Measurements from ENCODE around the gene PTPRN2.

The PTPRN2 gene

DNA sequence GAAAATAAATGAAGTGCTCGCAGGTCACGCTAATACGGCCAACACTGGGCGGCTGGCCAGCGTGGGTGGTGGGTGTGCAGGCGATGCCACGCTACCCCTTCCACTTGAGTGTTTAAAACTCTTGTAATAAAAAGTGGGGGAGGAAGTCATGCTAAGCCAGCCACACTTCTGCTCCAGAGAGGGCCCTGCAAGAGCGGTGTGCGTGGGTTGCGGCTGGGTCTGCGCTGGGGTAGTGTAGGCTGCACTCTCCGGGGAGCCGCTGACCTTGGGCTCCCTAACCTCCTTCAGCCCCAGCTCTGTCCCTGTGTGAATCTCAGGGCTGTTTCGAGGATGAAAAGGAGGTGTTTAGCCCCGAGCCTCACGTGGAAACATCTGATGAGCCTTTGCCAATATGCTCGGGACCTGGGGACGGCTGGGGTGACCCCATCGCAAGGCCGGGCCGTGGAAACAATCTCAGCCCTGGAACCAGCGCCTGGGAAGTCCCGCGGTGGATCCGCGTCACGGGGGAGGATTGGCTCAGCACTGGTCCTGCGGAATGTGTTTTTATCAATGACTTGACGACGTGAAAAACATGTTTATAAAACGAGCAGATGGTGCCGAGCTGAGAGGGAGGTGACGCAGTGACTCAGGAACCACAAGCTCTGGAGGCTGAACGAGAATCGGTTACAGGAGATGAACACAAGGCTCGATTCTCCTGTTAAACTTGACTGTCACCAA is 972.4 kb downstream of the PTPRN2 start:
- H3K27ac ChIP-seq (replicated peaks; ENCODE audit: low read length), result no peak overlapping the region
- no peak overlapping the region for H3K14ac ChIP-seq (ENCODE audit: low read length)
- peaks cover 14% of the 10 kb centered on the region for H3K79me1 ChIP-seq (ENCODE audit: low read depth, low read length)
- no peaks in the 10 kb centered on the region for H3K27me3 ChIP-seq (ENCODE audit: control insufficient read depth in 3 of 3, insufficient read depth in 3 of 3, low read depth in 1 of 3, low read length in 3 of 3)
- H2BK5ac ChIP-seq (ENCODE audit: low read length), result no peak overlapping the region
- no peak overlapping the region for H2BK120ac ChIP-seq (ENCODE audit: low read depth, low read length)
- H2AK5ac ChIP-seq (ENCODE audit: low read depth, low read length), result no peak overlapping the region
- peak overlapping the region; percentile 50 for H4K8ac ChIP-seq (ENCODE audit: low read depth, low read length)
- no peak for DNase-seq (ENCODE audit: low spot score)
- H3K18ac ChIP-seq (ENCODE audit: low read length), result peak overlapping the region; percentile 41
- no peak overlapping the region for H2BK12ac ChIP-seq (ENCODE audit: low read length)
- H2BK15ac ChIP-seq (ENCODE audit: low read length), result no peak overlapping the region
- H3K4me1 ChIP-seq (ENCODE audit: control insufficient read depth in 2 of 2, insufficient read depth in 1 of 2, low read depth in 1 of 2, low read length in 2 of 2), result no peaks in the 10 kb centered on the region
- WGBS, 2 donors (ENCODE audit: extremely low coverage in 2 of 2, insufficient read length in 2 of 2, insufficient replicate concordance in 1 of 2), result no CpG with 5 or more reads among the region's 36 CpGs
- peak overlapping the region; percentile 43 for H3K4ac ChIP-seq (ENCODE audit: low read length)
- H4K91ac ChIP-seq (ENCODE audit: low read depth, low read length, poor library complexity), result no peak overlapping the region
- H2AFZ ChIP-seq (ENCODE audit: low read length), result no peak overlapping the region
- peaks cover 4 to 5% of the 10 kb centered on the region in 2 donors for H3K9me3 ChIP-seq (replicated peaks in 1 of 2; ENCODE audit: control insufficient read depth in 2 of 2, insufficient read depth in 1 of 2, low read depth in 1 of 2, low read length in 2 of 2)
- H3K4me2 ChIP-seq (ENCODE audit: insufficient read depth, low read length, poor library complexity, severe bottlenecking), result no peak overlapping the region
- H3K23ac ChIP-seq (ENCODE audit: low read depth, low read length, poor library complexity), result peak overlapping the region; percentile 20
- no peak overlapping the region for H3K4me3 ChIP-seq (ENCODE audit: low read length in 2 of 2)
- no peak overlapping the region for H3K9ac ChIP-seq (ENCODE audit: low read depth, low read length, poor library complexity)
- H3K36me3 ChIP-seq (replicated peaks in 1 of 2; ENCODE audit: control insufficient read depth in 2 of 2, insufficient read depth in 2 of 2, low read length in 2 of 2), result peaks cover 69 to 100% of the 10 kb centered on the region in 2 donors

DNA sequence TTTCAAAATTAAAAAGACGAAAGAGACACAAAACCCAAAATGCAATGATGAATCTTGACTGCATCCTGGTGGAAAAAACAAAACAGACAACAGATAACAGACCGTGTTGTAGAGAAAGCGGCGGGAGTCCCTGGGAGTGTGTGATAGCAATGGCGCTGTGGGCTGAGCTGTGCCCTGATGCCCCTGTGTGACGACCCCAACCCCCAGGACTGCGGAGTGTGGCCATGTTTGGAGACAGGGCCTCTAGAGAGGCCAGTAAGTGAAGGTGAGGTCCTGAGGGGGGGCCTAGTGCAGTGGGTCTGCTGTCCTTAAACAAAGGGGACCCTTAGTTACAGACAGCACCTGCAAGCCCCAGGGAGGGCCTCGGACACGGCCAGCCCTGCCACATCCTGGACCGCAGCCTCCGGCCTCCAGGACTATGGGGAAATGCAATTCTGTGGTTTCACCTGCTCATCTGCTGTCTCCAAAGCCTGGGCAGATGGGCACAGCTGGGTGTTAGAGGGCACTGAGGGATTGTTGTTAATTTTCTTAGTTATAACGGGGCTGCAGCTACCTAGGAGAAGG is 973.1 kb downstream of the PTPRN2 start:
- no CpG with 5 or more reads among the region's 12 CpGs for WGBS, 2 donors (ENCODE audit: extremely low coverage in 2 of 2, insufficient read length in 2 of 2, insufficient replicate concordance in 1 of 2)
- no peak overlapping the region for H3K4ac ChIP-seq (ENCODE audit: low read length)
- H3K9ac ChIP-seq (ENCODE audit: low read depth, low read length, poor library complexity), result no peak overlapping the region
- no peak overlapping the region for H3K4me2 ChIP-seq (ENCODE audit: insufficient read depth, low read length, poor library complexity, severe bottlenecking)
- H3K9me3 ChIP-seq (replicated peaks in 1 of 2; ENCODE audit: control insufficient read depth in 2 of 2, insufficient read depth in 1 of 2, low read depth in 1 of 2, low read length in 2 of 2), result peaks cover 4 to 5% of the 10 kb centered on the region in 2 donors
- H3K36me3 ChIP-seq (replicated peaks in 1 of 2; ENCODE audit: control insufficient read depth in 2 of 2, insufficient read depth in 2 of 2, low read length in 2 of 2), result peaks cover 65 to 100% of the 10 kb centered on the region in 2 donors
- H3K23ac ChIP-seq (ENCODE audit: low read depth, low read length, poor library complexity), result no peak overlapping the region
- H2BK120ac ChIP-seq (ENCODE audit: low read depth, low read length), result no peak overlapping the region
- H4K8ac ChIP-seq (ENCODE audit: low read depth, low read length), result no peak overlapping the region
- H3K27ac ChIP-seq (replicated peaks; ENCODE audit: low read length), result no peak overlapping the region
- no peak overlapping the region for H2AFZ ChIP-seq (ENCODE audit: low read length)
- no peak overlapping the region for H2BK5ac ChIP-seq (ENCODE audit: low read length)
- H3K18ac ChIP-seq (ENCODE audit: low read length), result no peak overlapping the region
- DNase-seq (ENCODE audit: low spot score), result no peak
- no peak overlapping the region for H2BK12ac ChIP-seq (ENCODE audit: low read length)
- peaks cover 17% of the 10 kb centered on the region for H3K79me1 ChIP-seq (ENCODE audit: low read depth, low read length)
- H2BK15ac ChIP-seq (ENCODE audit: low read length), result no peak overlapping the region
- no peak overlapping the region for H3K14ac ChIP-seq (ENCODE audit: low read length)
- no peak overlapping the region for H3K4me3 ChIP-seq (ENCODE audit: low read length in 2 of 2)
- no peaks in the 10 kb centered on the region for H3K4me1 ChIP-seq (ENCODE audit: control insufficient read depth in 2 of 2, insufficient read depth in 1 of 2, low read depth in 1 of 2, low read length in 2 of 2)
- no peak overlapping the region for H2AK5ac ChIP-seq (ENCODE audit: low read depth, low read length)
- no peaks in the 10 kb centered on the region for H3K27me3 ChIP-seq (ENCODE audit: control insufficient read depth in 3 of 3, insufficient read depth in 3 of 3, low read depth in 1 of 3, low read length in 3 of 3)
- no peak overlapping the region for H4K91ac ChIP-seq (ENCODE audit: low read depth, low read length, poor library complexity)

DNA sequence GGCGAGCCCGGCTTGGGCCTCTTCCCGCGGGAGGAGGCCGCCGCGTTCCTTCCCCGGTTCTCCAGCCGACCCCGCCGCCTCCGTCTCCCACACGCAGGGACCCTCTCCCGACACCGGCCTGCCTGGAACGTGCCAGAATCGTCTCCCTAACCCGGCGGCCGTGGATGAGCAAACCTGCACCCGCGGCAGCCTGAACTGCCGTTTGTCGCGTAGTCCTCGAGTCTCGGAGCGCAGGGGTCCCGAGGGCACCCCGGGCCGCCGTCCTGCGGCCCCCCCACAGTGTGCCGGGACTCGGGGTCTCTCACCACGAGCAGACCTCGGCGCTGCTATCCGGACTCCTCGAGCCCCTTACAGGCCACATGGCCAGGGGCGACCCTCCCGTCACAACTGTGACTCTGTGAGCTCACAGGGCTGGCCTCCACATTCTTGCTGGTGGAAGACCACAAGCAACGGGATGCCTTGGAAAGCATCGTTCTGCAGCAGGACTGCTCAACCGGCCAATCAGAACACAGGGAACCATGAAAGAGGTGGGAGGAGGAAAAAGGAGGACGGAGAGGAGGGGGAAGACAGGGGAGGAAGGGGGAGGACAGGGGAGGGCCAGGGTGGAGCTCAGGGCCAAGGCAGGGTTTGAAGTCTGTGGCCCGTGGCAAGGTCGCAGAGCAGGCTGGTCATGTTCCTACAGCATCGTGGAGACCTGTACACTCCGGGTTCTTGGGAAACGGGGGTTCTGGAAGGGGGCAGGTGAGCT is 973.9 kb downstream of the PTPRN2 start:
- Histone ChIP-seq H3K36me3 (replicated peaks in 1 of 2; ENCODE audit: control insufficient read depth in 2 of 2, insufficient read depth in 2 of 2, low read length in 2 of 2) (peaks cover 62 to 98% of the 10 kb centered on the region in 2 donors), H2AK5ac (ENCODE audit: low read depth, low read length) (no peak overlapping the region), H3K9me3 (replicated peaks in 1 of 2; ENCODE audit: control insufficient read depth in 2 of 2, insufficient read depth in 1 of 2, low read depth in 1 of 2, low read length in 2 of 2) (peaks cover 4 to 5% of the 10 kb centered on the region in 2 donors), H3K18ac (ENCODE audit: low read length) (peak overlapping the region; percentile 68), H4K91ac (ENCODE audit: low read depth, low read length, poor library complexity) (no peak overlapping the region), H3K4me3 (ENCODE audit: low read length in 2 of 2) (no peak overlapping the region), H3K23ac (ENCODE audit: low read depth, low read length, poor library complexity) (peak overlapping the region; percentile 86), H3K27me3 (ENCODE audit: control insufficient read depth in 3 of 3, insufficient read depth in 3 of 3, low read depth in 1 of 3, low read length in 3 of 3) (no peaks in the 10 kb centered on the region), H3K4me1 (ENCODE audit: control insufficient read depth in 2 of 2, insufficient read depth in 1 of 2, low read depth in 1 of 2, low read length in 2 of 2) (no peaks in the 10 kb centered on the region), H3K4ac (ENCODE audit: low read length) (no peak overlapping the region), H3K4me2 (ENCODE audit: insufficient read depth, low read length, poor library complexity, severe bottlenecking) (no peak overlapping the region), H3K79me1 (ENCODE audit: low read depth, low read length) (peaks cover 17% of the 10 kb centered on the region), H2BK12ac (ENCODE audit: low read length) (no peak overlapping the region), H2BK5ac (ENCODE audit: low read length) (no peak overlapping the region), H4K8ac (ENCODE audit: low read depth, low read length) (peak overlapping the region; percentile 5), H3K9ac (ENCODE audit: low read depth, low read length, poor library complexity) (no peak overlapping the region), H3K14ac (ENCODE audit: low read length) (peak overlapping the region; percentile 50), H2AFZ (ENCODE audit: low read length) (no peak overlapping the region), H3K27ac (replicated peaks; ENCODE audit: low read length) (no peak overlapping the region), H2BK120ac (ENCODE audit: low read depth, low read length) (no peak overlapping the region), H2BK15ac (ENCODE audit: low read length) (no peak overlapping the region)
- no peak for DNase-seq (ENCODE audit: low spot score)
- WGBS, 2 donors (ENCODE audit: extremely low coverage in 2 of 2, insufficient read length in 2 of 2, insufficient replicate concordance in 1 of 2), result no CpG with 5 or more reads among the region's 51 CpGs
